ENCODE data around the gene TRPM2. TPM values are rescaled to one million over a fixed set of nuclear protein-coding genes. Genes with fewer than 3 reads are reported as not detected.
"Not testable (repeated sequence)": the region's sequence is repeated elsewhere in the genome, so short reads cannot be mapped to it uniquely, and the experiment has no call there.

The TRPM2 gene
- total RNA-seq, 4 donors from 2014 or later, result 3.9 to 9.3 (median 6.6) TPM

DNA sequence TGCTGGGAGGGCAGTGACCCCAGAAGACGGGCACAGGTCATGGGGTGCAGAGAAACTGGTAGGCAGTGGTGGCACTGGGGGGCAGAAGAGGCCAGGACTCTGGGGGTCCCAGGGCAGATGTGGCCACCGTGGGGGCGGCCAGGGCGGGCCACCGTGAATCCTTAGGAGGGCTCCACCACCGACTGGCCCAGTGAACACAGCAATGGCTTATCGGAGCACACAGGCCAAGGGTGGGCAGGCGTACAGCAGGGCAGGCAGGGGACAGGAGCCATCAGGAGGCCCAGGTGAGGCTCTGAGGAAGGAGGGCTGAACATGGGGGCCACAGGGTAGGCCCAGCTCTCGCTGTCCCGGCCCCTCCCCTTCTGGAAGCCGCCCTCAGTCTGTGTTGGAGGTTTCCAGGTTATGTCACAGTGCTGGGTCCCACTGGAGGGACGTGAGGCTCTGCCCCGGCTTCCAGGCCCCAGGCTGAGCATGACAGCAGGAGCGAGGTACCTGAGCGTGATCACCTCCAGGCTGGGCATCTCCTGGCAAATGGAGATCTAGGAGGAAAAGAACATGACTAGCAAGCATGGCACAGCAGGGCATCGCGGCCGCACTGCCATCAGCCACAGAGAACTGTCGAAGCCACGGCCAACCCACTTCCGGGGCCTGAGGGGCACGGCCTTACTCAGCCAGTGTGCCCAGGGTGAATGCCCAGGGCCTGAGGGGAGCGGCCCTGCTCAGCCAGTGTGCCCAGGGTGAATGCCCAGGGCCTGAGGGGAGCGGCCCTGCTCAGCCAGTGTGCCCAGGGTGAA, 18.0 kb upstream of the TRPM2 start:
- no peak for TF ChIP-seq CTCF (IDR thresholded peaks at IDR 0.05)
- DNase-seq (ENCODE audit: low spot score) (no peak), ATAC-seq (ENCODE audit: low FRiP score) (no peak)

- ATAC-seq (ENCODE audit: low FRiP score), result no peak
Measured at GRCh38 chr21:44337449-44337848, 16.0 kb upstream of the TRPM2 start.

DNA sequence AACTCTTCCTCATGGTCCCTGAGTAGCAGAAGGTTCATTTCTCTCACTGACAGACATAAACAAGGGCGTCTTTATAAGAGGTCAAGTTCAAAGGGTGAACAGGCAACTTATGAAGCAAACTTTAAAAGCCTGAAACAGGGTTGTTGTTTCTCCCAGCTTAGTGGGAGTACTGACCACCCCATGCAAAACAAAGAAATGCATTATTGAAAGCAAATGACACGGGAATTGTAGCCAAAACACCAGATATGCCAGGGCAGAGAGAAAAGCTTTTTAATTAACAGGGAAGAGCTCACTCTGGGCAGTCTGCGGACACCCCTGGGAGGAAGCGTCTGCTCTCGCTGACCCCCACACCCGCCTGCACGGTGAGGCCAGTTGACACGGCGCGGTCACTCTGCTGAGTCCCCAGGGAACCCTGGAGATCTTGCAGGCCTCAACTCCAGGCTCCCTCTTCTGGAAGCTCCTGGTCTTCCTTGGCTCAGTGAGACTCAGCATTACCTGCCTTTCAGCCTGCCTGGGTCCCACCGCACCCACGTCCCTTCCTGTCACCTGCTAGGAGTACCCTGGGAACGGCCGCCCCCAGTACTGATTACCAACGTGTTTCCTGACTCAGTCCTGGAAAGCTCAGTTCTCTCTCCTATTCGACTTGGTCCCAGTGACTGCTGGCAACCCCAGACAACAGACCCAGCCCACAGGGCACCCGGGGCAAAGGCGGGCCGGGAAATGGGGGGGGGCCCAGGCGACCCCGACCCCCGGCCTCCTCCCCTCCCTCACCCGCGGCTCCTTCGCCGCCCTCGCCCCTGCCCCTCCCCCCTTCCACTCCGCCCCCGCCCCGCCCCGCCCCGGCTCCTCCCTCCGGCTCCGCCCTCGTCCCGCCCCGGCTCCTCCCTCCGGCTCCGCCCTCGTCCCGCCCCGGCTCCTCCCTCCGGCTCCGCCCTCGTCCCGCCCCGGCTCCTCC, 15.2 kb upstream of the TRPM2 start:
- peak; percentile 33 for ATAC-seq (ENCODE audit: low FRiP score)
- no peak for TF ChIP-seq CTCF (IDR thresholded peaks at IDR 0.05)
- DNase-seq (ENCODE audit: low spot score), result no peak

More at GRCh38 chr21:44337449-44337848, 16.0 kb upstream of the TRPM2 start:
- DNase-seq (ENCODE audit: low spot score), result no peak
- no peak for TF ChIP-seq CTCF (IDR thresholded peaks at IDR 0.05)

GRCh38 chr21:44338971-44339910, 14.2 kb upstream of the TRPM2 start, which contains the start of gene CFAP410:
TSS of gene CFAP410 (minus strand) at chr21:44339390. CDS start at chr21:44339194, 196 bp downstream.
- ATAC-seq (ENCODE audit: low FRiP score) (peak; percentile 92), DNase-seq (ENCODE audit: low spot score) (peak; percentile 75)
- no peak for TF ChIP-seq CTCF (IDR thresholded peaks at IDR 0.05)

DNA sequence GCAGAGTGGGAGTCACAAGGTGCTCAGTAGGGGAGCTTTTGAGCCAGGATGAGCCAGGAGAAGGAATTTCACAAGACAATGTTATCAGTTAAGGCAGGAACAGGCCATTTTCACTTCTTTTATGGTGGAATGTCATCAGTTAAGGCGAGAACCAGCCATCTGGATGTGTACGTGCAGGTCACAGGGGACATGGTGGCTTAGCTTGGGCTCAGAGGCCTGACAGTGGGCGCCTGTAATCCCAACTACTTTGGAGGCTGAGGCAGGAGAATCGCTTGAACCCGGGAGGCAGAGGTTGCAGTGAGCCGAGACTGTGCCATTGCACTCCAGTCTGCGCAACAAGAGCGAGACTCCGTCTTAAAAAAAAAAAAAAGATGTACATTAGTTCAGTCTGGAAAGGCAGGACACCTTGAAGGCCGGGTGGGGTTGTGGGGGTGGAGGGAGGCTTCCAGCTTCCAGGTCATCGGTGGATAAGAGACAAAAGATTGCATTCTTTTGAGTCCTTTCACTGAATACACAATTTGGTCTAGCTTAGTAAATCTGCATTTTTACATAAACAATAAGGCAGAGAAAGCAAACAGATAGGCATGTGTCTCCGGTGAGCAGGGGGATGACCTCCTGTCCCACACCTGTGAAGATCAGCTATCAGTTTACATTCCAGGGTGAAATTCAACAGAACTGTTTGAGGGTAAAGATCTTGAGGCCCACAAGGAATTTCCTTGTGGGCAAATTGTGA, 11.5 kb upstream of the TRPM2 start:
- DNase-seq (ENCODE audit: low spot score); ATAC-seq (ENCODE audit: low FRiP score): not testable (repeated sequence)

GRCh38 chr21:44342981-44343380, 10.4 kb upstream of the TRPM2 start:
- not testable (repeated sequence) for ATAC-seq (ENCODE audit: low FRiP score); DNase-seq (ENCODE audit: low spot score)
